Stimulated activated CD4-positive, alpha-beta T cell treated with anti-CD3 and anti-CD28 coated beads, Interleukin-1b, Interleukin-23, amount 100 ng/mL, for 4 hours (primary cell): ENCODE measurements around the gene IQGAP1.
"Not testable (repeated sequence)": the region's sequence is repeated elsewhere in the genome, so short reads cannot be mapped to it uniquely, and the experiment has no call there.

ENCODE experiments used
- DNase-seq, 2 donors: peaks; one replicate each; pipeline ENCODE4 v3.0.0-alpha.2; 2020; ENCODE audit warnings: low read depth in 2 of 2

Gene IQGAP1

GRCh38 chr15:90481023-90481422 is 93.0 kb downstream of the IQGAP1 start:
- no peak for DNase-seq

- DNase-seq, result peak in 1 of 2 donors; percentile 31
Measured at GRCh38 chr15:90482124-90483011, 94.3 kb downstream of the IQGAP1 start.

DNA sequence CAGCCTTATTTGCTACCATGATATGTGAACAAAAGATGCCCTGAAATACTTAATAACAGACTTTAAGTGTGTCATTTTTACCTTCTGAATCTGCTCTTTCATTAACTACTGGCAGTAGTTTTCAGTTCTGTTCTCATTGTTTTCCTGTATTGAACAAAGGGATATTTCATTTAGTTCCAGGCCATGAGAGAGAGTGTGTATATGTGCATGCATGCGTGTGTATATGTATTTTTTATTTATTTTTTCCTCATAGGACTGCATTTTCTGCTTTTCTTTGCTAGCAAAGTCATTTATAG is 94.9 kb downstream of the IQGAP1 start:
- no peak for DNase-seq

- DNase-seq, result no peak
Measured at GRCh38 chr15:90483637-90484036, 95.6 kb downstream of the IQGAP1 start.

DNA sequence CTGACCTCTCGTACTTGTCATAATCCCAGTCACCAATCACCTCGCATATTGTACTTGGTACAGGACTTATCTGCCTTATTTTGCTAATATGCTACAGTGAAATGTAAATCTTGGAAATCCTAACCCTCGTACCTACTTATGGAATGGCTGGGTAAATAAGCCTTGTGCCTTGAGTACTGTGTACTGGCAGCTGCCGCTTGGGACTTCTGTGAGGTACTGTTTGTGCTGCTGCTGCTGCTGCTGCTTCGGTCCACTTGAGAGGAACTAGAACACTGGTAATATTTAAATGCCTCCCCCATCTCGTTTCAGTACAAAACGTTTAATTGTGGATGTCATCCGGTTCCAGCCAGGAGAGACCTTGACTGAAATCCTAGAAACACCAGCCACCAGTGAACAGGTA is 99.1 kb downstream of the IQGAP1 start:
- DNase-seq, result no peak

DNA sequence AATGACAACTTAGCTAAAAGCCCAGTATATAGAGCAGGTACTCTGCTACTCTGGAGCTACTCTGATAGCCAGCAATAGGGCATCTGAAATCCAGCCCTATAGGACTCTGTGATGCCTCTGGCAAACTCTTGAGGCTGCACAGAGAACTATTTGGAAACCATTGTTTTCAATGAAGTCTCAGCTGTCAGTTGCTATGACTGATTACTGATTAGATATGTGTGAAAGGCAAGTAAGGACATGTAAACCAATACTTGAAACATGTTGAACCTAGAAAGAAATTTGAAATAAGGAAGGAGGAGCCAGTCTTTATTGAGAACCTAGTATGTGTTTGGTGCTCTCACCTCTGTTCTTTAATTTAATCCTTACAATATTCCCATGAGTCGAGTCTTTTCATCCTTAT is 101.5 kb downstream of the IQGAP1 start:
- DNase-seq, result no peak

DNA sequence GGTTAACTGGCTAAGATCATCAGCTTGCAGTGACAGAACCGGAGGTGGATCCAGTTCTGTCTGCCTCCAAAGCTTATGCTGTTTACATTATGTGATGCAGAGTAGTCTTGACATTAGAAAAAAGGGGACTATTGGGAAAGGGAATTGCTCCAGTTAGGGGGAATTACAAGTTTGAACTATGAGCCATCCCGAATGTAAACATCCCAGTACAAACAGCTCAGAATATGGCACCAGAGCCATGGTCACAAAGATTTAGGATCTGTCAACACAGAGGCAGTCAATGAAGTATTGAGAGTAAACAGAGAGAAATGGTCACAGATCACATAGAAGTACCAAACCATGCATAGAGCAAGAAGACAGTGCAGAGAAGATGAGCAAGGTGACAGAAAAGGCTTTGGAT is 101.9 kb downstream of the IQGAP1 start:
- no peak for DNase-seq

- DNase-seq, result no peak
Measured at GRCh38 chr15:90493647-90494046, 105.6 kb downstream of the IQGAP1 start.

- DNase-seq, result no peak
Measured at GRCh38 chr15:90495067-90495466, 107.0 kb downstream of the IQGAP1 start.

GRCh38 chr15:90496791-90497190 is 108.7 kb downstream of the IQGAP1 start:
- no peak for DNase-seq

DNA sequence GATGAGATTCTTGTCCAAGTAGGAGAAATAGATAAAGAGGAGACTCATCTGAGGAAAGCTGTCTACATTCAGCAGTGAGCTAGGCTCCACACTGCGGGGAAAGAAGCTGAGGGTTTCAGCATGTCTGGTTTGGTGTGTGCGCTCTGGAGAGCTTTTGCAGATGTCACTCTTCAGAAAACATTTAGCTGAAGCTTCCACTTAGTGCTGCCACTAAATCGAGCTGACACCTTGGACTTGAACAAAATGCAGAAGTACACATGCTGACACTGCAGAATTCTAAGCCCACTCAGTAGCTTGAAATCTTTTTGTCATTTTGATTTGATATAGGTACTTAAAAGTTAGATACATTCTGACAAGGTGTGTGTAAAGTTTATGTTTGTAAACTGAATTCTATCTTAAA is 109.3 kb downstream of the IQGAP1 start:
- DNase-seq, result no peak

- DNase-seq, result no peak
Measured at GRCh38 chr15:90497912-90498311, 109.9 kb downstream of the IQGAP1 start.

DNA sequence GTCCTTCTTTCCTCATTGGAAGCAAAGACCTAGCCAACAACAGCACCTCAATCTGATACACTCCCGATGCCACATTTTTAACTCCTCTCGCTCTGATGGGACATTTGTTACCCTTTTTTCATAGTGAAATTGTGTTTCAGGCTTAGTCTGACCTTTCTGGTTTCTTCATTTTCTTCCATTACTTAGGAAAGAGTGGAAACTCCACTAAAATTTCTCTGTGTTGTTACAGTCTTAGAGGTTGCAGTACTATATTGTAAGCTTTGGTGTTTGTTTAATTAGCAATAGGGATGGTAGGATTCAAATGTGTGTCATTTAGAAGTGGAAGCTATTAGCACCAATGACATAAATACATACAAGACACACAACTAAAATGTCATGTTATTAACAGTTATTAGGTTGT is 112.1 kb downstream of the IQGAP1 start:
- no peak for DNase-seq

DNA sequence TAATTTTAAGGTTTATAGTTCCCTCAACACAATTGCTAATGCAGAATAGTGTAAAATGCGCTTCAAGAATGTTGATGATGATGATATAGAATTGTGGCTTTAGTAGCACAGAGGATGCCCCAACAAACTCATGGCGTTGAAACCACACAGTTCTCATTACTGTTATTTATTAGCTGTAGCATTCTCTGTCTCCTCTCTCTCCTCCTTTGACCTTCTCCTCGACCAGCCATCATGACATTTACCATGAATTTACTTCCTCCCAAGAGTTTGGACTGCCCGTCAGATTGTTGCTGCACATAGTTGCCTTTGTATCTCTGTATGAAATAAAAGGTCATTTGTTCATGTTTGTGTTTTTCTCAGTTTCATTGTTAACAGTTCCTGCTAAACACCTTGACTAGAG is 113.9 kb downstream of the IQGAP1 start:
- DNase-seq, result no peak

- DNase-seq, result not testable (repeated sequence)
Measured at GRCh38 chr15:90510781-90511180, 122.7 kb downstream of the IQGAP1 start.

GRCh38 chr15:90511211-90511618 is 123.2 kb downstream of the IQGAP1 start:
- DNase-seq, result not testable (repeated sequence)

DNA sequence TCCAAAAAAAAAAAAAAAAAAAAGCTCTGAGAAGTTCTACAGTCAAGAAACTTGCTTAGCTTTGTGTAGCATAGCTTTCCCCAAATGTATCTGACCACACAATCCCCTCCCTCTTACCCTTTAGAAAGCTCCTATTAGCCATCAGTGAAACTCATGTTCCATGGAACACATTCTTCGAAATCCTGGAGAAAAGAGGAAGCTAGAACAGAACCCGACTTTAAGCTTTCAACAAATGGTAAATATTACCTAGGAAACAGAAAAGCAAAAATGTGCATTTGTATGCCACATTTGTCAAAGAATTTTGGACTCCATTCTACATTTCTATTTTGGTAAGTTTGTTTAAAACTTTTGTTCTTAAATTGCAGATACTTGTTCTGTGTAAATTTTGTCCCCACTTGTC is 124.2 kb downstream of the IQGAP1 start:
- DNase-seq, result no peak

GRCh38 chr15:90512981-90513380 is 124.9 kb downstream of the IQGAP1 start:
- no peak for DNase-seq

DNA sequence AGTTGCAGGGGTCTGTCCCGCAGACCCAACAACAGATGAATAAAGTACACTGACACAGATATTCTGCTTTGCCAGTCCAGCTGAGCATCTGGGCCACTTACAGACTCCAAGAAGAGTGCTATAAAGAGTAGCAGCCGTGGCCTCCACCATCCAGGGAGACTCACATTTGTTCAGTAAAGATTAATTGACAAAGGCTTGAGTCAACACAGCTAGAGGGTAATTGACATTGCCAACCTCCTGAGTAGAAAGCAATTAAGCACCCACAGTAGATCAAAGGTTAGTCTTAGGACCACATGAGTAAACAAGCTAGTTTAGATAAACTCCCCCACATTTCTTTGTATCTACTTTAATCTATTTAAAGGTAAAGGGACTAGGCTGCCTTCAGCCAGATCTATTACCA is 125.4 kb downstream of the IQGAP1 start:
- no peak for DNase-seq

DNA sequence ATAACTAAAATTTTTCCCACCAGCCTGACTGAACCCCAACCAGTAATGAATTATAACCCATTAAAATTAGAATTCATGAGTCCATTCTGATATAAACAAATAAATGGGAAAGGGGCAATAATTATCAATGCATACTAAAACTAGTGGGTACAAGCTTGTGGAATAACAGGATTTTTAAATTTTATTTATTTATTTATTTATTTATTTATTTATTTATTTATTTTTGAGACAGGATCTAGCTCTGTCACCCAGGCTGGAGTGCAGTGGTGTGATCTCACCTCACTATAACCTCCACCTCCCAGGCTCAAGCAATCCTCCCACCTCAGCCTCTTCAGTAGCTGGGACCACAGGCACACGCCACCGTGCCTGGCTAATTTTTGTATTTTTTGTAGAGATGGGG is 125.9 kb downstream of the IQGAP1 start:
- not testable (repeated sequence) for DNase-seq

GRCh38 chr15:90519688-90520087 is 131.6 kb downstream of the IQGAP1 start:
- no peak for DNase-seq

DNA sequence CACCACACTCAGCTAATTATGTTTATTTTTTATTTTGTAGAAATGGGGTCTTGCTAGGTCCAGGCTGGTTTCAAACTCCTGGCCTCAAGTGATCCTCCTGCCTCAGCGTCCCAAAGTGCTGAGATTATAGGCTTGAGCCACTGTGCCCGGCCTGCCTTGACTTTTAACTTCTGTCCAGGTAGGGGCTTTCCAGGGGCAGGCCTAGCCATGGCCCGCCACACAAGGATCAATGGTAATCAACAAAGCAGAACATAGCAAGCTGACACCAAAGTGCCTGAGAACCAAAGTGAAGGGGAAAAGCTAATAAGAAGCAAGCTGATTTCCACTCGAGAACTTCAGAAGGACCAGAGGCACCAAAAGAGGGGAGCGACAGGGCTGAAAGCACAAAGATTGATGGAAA is 132.3 kb downstream of the IQGAP1 start:
- DNase-seq, result no peak

- DNase-seq, result no peak
Measured at GRCh38 chr15:90523373-90523772, 135.3 kb downstream of the IQGAP1 start.
